ENCODE data around the gene IL22RA1. TPM values are rescaled to one million over a fixed set of nuclear protein-coding genes. Genes with fewer than 3 reads are reported as not detected.

IL22RA1 gene
- total RNA-seq, 1 experiment from 2014 or later: 0.13 TPM

GRCh38 chr1:24175033-24175755 is 32.3 kb upstream of the IL22RA1 start:
- Histone ChIP-seq H3K56ac (ENCODE audit: insufficient read length, low read depth, low read length) (no peak overlapping the region), H3T11ph (ENCODE audit: low read length) (no peak overlapping the region), H3K18ac (ENCODE audit: insufficient read length, low read depth, low read length) (no peak overlapping the region), H3K9ac (ENCODE audit: extremely low read depth, insufficient read length, low read length) (no peak overlapping the region), H3K4me1 (ENCODE audit: insufficient read depth, low read length) (no peaks in the 10 kb centered on the region), H3K23me2 (ENCODE audit: insufficient read length, low read depth, low read length, poor library complexity, severe bottlenecking) (no peaks in the 10 kb centered on the region), H3K9me3 (ENCODE audit: control insufficient read depth, low read depth, low read length) (no peaks in the 10 kb centered on the region), H3K27ac (ENCODE audit: insufficient read length, low read depth, low read length) (no peak overlapping the region), H3K14ac (ENCODE audit: insufficient read depth, low read length) (no peak overlapping the region), H3K4ac (ENCODE audit: low read depth, low read length) (no peak overlapping the region), H2AFZ (ENCODE audit: low read length) (no peak overlapping the region), H2BK120ac (ENCODE audit: low read depth, low read length, poor library complexity, severe bottlenecking) (no peak overlapping the region), H3K4me2 (ENCODE audit: insufficient read depth, insufficient read length, low read length) (no peak overlapping the region), H3K79me2 (ENCODE audit: insufficient read depth, low read length) (no peaks in the 10 kb centered on the region), H3K27me3 (ENCODE audit: insufficient read depth, low read length) (no peaks in the 10 kb centered on the region), H2BK20ac (ENCODE audit: low read depth, low read length, poor library complexity, severe bottlenecking) (no peak overlapping the region), H2BK15ac (ENCODE audit: low read depth, low read length) (no peak overlapping the region), H3K79me1 (ENCODE audit: insufficient read depth, low read depth, low read length, poor library complexity, severe bottlenecking) (no peaks in the 10 kb centered on the region), H4K20me1 (ENCODE audit: control insufficient read depth, insufficient read depth, insufficient read length) (no peaks in the 10 kb centered on the region), H3K23ac (ENCODE audit: insufficient read length, low read depth, low read length) (no peak overlapping the region), H4K5ac (ENCODE audit: insufficient read length, low read depth, low read length) (no peak overlapping the region), H2BK12ac (ENCODE audit: insufficient read length, low read depth, low read length) (no peak overlapping the region), H4K91ac (ENCODE audit: insufficient read length, low read depth, low read length) (no peak overlapping the region), H2AK5ac (ENCODE audit: insufficient read length, low read length) (no peak overlapping the region), H2BK5ac (ENCODE audit: insufficient read length, low read length) (no peak overlapping the region), H4K8ac (replicated peaks; ENCODE audit: insufficient read length, low read depth, low read length) (no peak overlapping the region)
- no peaks in the 10 kb centered on the region; a peak in 3 of 5 replicates for H3K9me3 Mint-ChIP-seq
- peaks cover 6% of the 10 kb centered on the region in 2 experiments; a peak in 3 of 4 replicates for H3K4me1 Mint-ChIP-seq
- no peak overlapping the region for H3K27ac Mint-ChIP-seq
- no peak overlapping the region for H3K4me3 Mint-ChIP-seq
- DNase-seq: no peak
- peaks cover 4 to 26% (median 17%) of the 10 kb centered on the region in 3 experiments; a peak in 6 of 7 replicates for H3K36me3 Mint-ChIP-seq (ENCODE audit: insufficient read depth in 1 of 3, low read depth in 3 of 3)
- H3K27me3 Mint-ChIP-seq (ENCODE audit: low read depth): no peaks in the 10 kb centered on the region
- TF ChIP-seq, protein P1, sequence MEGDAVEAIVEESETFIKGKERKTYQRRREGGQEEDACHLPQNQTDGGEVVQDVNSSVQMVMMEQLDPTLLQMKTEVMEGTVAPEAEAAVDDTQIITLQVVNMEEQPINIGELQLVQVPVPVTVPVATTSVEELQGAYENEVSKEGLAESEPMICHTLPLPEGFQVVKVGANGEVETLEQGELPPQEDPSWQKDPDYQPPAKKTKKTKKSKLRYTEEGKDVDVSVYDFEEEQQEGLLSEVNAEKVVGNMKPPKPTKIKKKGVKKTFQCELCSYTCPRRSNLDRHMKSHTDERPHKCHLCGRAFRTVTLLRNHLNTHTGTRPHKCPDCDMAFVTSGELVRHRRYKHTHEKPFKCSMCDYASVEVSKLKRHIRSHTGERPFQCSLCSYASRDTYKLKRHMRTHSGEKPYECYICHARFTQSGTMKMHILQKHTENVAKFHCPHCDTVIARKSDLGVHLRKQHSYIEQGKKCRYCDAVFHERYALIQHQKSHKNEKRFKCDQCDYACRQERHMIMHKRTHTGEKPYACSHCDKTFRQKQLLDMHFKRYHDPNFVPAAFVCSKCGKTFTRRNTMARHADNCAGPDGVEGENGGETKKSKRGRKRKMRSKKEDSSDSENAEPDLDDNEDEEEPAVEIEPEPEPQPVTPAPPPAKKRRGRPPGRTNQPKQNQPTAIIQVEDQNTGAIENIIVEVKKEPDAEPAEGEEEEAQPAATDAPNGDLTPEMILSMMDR (conservative IDR thresholded peaks at IDR 0.05): no peak
- no CpG with 5 or more reads among the region's 6 CpGs for WGBS (ENCODE audit: extremely low coverage, insufficient read length, low lambda C conversion rate)

Data from H9 (cell line).